ENCODE measurements around the gene EHBP1L1.
"Not testable (repeated sequence)": the region's sequence is repeated elsewhere in the genome, so short reads cannot be mapped to it uniquely, and the experiment has no call there.

GRCh38 chr11:65564879-65565559 is 10.8 kb upstream of the EHBP1L1 start:
- not testable (repeated sequence) for TF ChIP-seq TCF7L2 (IDR thresholded peaks at IDR 0.05; ENCODE audit: borderline replicate concordance, extremely low read depth, insufficient read depth, insufficient read length); MAX (IDR thresholded peaks at IDR 0.05); ATF3 (IDR thresholded peaks at IDR 0.05); YY1 (IDR thresholded peaks at IDR 0.05; ENCODE audit: extremely low read depth, insufficient replicate concordance, low read depth, low read length)
